GM19193 (cell line): ENCODE data around the gene SIGLEC1.

ENCODE experiments used
- POLR2A ChIP-seq: IDR thresholded peaks from 4 replicates; pipeline ENCODE4 v1.6.1; 2011; ENCODE audit not compliant: insufficient read depth, insufficient read length; ENCODE audit errors: extremely low read depth

Gene SIGLEC1

GRCh38 chr20:3699037-3699436 is 13.4 kb downstream of the SIGLEC1 start:
- TF ChIP-seq POLR2A: no peak

- TF ChIP-seq POLR2A: no peak
Observed at GRCh38 chr20:3698591-3699001, 13.8 kb downstream of the SIGLEC1 start.

- TF ChIP-seq POLR2A: no peak
Observed at GRCh38 chr20:3697588-3698305, 14.7 kb downstream of the SIGLEC1 start.

GRCh38 chr20:3696745-3697587 is 15.4 kb downstream of the SIGLEC1 start:
- no peak for TF ChIP-seq POLR2A

GRCh38 chr20:3696200-3696599 is 16.2 kb downstream of the SIGLEC1 start:
- no peak for TF ChIP-seq POLR2A

- no peak for TF ChIP-seq POLR2A
Observed at GRCh38 chr20:3694864-3695263, 17.5 kb downstream of the SIGLEC1 start.

GRCh38 chr20:3693376-3693775 is 19.0 kb downstream of the SIGLEC1 start:
- TF ChIP-seq POLR2A: no peak

GRCh38 chr20:3692706-3693294 is 19.6 kb downstream of the SIGLEC1 start:
- TF ChIP-seq POLR2A: no peak

- TF ChIP-seq POLR2A: no peak
Observed at GRCh38 chr20:3691897-3692296, 20.5 kb downstream of the SIGLEC1 start.

GRCh38 chr20:3691306-3691705 is 21.1 kb downstream of the SIGLEC1 start:
- no peak for TF ChIP-seq POLR2A

GRCh38 chr20:3690413-3690812 is 22.0 kb downstream of the SIGLEC1 start:
- TF ChIP-seq POLR2A: no peak

GRCh38 chr20:3689978-3690377 is 22.4 kb downstream of the SIGLEC1 start:
- TF ChIP-seq POLR2A: no peak

GRCh38 chr20:3687655-3688054 is 24.7 kb downstream of the SIGLEC1 start:
- TF ChIP-seq POLR2A: no peak

- TF ChIP-seq POLR2A: no peak
Observed at GRCh38 chr20:3686867-3687321, 25.5 kb downstream of the SIGLEC1 start.

- TF ChIP-seq POLR2A: no peak
Observed at GRCh38 chr20:3686421-3686820, 26.0 kb downstream of the SIGLEC1 start.
